PC-3 (cell line): ENCODE measurements around the gene PLSCR1. TPM values are rescaled to one million over a fixed set of nuclear protein-coding genes. Genes with fewer than 3 reads are reported as not detected.

ENCODE experiments used
- ATAC-seq: fragments of 200-7000 bp; cut with Tn5 transposase; 2 replicates; pipeline ENCODE4 v1.9.1; 2020; ENCODE audit warnings: mild to moderate bottlenecking, moderate library complexity
- BruUV-seq: library from RNA; stranded (reverse); fragments of 400-500 nt; replicated peaks from 2 replicates; lab custom pipeline; 2021; lab: Mats Ljungman, UMichigan
- CTCF ChIA-PET: fragments of 300-600 bp; sonication (Branson Sonifier 250); formaldehyde crosslinking; loops from one replicate; lab custom pipeline; 2022; ENCODE audit warnings: antibody characterized with exemption; lab: Charles Lee
- POLR2A ChIA-PET: fragments of 300-600 bp; sonication (Branson Sonifier 250); formaldehyde crosslinking; loops from one replicate; lab custom pipeline; 2022; ENCODE audit warnings: antibody characterized with exemption; ENCODE audit not compliant: unreplicated experiment; lab: Charles Lee
- DNase-seq: peaks from one replicate; pipeline ENCODE4 v3.0.0-alpha.2; 2015
- H2AFZ ChIP-seq: fragments of 300-600 bp; sonication (generic); 2 replicates; pipeline ENCODE4 v1.6.0; 2016; ENCODE audit warnings: antibody characterized with exemption, low read length
- H3F3A ChIP-seq: fragments of 300-600 bp; sonication (generic); one replicate; pipeline ENCODE4 v1.6.0; 2017; ENCODE audit warnings: antibody characterized with exemption, low read length, control low read depth, mild to moderate bottlenecking; ENCODE audit not compliant: unreplicated experiment
- H3K27ac ChIP-seq: fragments of 300-600 bp; sonication (generic); 2 replicates; pipeline ENCODE4 v1.5.1; 2016; ENCODE audit warnings: mild to moderate bottlenecking, low read length
- H3K27me3 ChIP-seq: fragments of 300-600 bp; sonication (generic); 2 replicates; pipeline ENCODE4 v1.6.1; 2016; ENCODE audit warnings: low read length, mixed read lengths
- H3K36me3 ChIP-seq: fragments of 300-600 bp; sonication (generic); 2 replicates; pipeline ENCODE4 v1.6.1; 2016; ENCODE audit warnings: low read depth, mixed run types, low read length, mixed read lengths
- H3K4me1 ChIP-seq: fragments of 300-600 bp; sonication (generic); 2 replicates; pipeline ENCODE4 v1.5.1; 2016; ENCODE audit warnings: low read length; ENCODE audit not compliant: insufficient read depth
- H3K4me2 ChIP-seq: fragments of 300-600 bp; sonication (generic); 2 replicates; pipeline ENCODE4 v1.6.0; 2016; ENCODE audit warnings: low read length
- H3K4me3 ChIP-seq: fragments of 300-600 bp; sonication (generic); 2 replicates; pipeline ENCODE4 v1.5.1; 2016; ENCODE audit warnings: mild to moderate bottlenecking, low read length, mixed read lengths
- H3K79me2 ChIP-seq: fragments of 300-600 bp; sonication (generic); 2 replicates; pipeline ENCODE4 v1.6.1; 2017; ENCODE audit warnings: low read length, mixed read lengths
- H3K9ac ChIP-seq: fragments of 300-600 bp; sonication (generic); 2 replicates; pipeline ENCODE4 v1.6.0; 2016; ENCODE audit warnings: mild to moderate bottlenecking, low read length
- H3K9me2 ChIP-seq: fragments of 300-600 bp; sonication (generic); replicated peaks from 2 replicates; pipeline ENCODE4 v1.6.1; 2016; ENCODE audit warnings: mixed run types, low read length, mixed read lengths
- H3K9me3 ChIP-seq: fragments of 300-600 bp; sonication (generic); 2 replicates; pipeline ENCODE4 v1.6.1; 2016; ENCODE audit warnings: low read length, mixed read lengths
- H4K20me1 ChIP-seq: fragments of 300-600 bp; sonication (generic); 2 replicates; pipeline ENCODE4 v1.6.1; 2016; ENCODE audit warnings: low read length, mixed read lengths
- CTCF ChIP-seq: fragments of 300-600 bp; sonication (generic); conservative IDR thresholded peaks from 2 replicates; pipeline ENCODE4 v1.5.1; 2017; ENCODE audit warnings: antibody characterized with exemption, low read depth, mild to moderate bottlenecking, low read length
- EZH2 ChIP-seq: fragments of 300-600 bp; sonication (generic); IDR thresholded peaks from one replicate; pipeline ENCODE4 v1.6.1; 2017; ENCODE audit warnings: antibody characterized with exemption, mild to moderate bottlenecking, low read length; ENCODE audit not compliant: unreplicated experiment
- EZH2phosphoT487 ChIP-seq: fragments of 300-600 bp; sonication (generic); IDR thresholded peaks from 2 replicates; pipeline ENCODE4 v1.6.1; 2018; ENCODE audit warnings: mild to moderate bottlenecking, antibody characterized with exemption, low read length, borderline replicate concordance
- intact Hi-C: fragments of 100-400 bp; cut with micrococcal nuclease; formaldehyde crosslinking; loops from 2 replicates; pipeline ENCODE4 v1.9.0; 2023
- total RNA-seq: library from RNA; depleted of rRNA; stranded (reverse); fragments of >200 nt; gene quantifications from 2 replicates; pipeline ENCODE4 v1.2.3, GENCODE V29; 2014

Gene PLSCR1
- total RNA-seq, 1 experiment from 2014 or later = 48.8 TPM

- TF ChIP-seq EZH2 (no peak), EZH2phosphoT487 (no peak), CTCF (no peak)
- ATAC-seq = no peak
- Histone ChIP-seq H3K9me3 (no peaks in the 10 kb centered on the region), H3K9me2 (no peaks in the 10 kb centered on the region), H3F3A (no peaks in the 10 kb centered on the region), H4K20me1 (no peaks in the 10 kb centered on the region), H3K27ac (no peak overlapping the region), H3K79me2 (no peaks in the 10 kb centered on the region), H3K9ac (no peak overlapping the region), H3K4me2 (no peak overlapping the region), H3K36me3 (peaks cover 11% of the 10 kb centered on the region; the same call in 1 of the 2 replicates), H2AFZ (no peak overlapping the region), H3K4me3 (no peak overlapping the region), H3K4me1 (peaks cover 6% of the 10 kb centered on the region; the same call in 1 of the 2 replicates), H3K27me3 (no peaks in the 10 kb centered on the region)
- intact Hi-C loops = no loop called here
- POLR2A ChIA-PET = no interaction called here
- CTCF ChIA-PET = no interaction called here
- DNase-seq = no peak
- BruUV-seq = no TSS peak
These were observed 23.0 kb downstream of the PLSCR1 start for GRCh38 chr3:146521394-146521793.

GRCh38 chr3:146519810-146520209 is 24.6 kb downstream of the PLSCR1 start:
- TF ChIP-seq EZH2 = no peak
- no peak for TF ChIP-seq EZH2phosphoT487
- no peak for TF ChIP-seq CTCF

GRCh38 chr3:146517684-146518435 is 26.5 kb downstream of the PLSCR1 start:
- ATAC-seq = peak; percentile 24; the same call in 1 of the 2 replicates
- BruUV-seq = no TSS peak
- no peak overlapping the region for H3K4me2 ChIP-seq
- DNase-seq = no peak
- H3F3A ChIP-seq = no peaks in the 10 kb centered on the region
- H3K27ac ChIP-seq = no peak overlapping the region
- no peak overlapping the region for H2AFZ ChIP-seq
- no peak overlapping the region for H3K9ac ChIP-seq
- H3K9me2 ChIP-seq = no peaks in the 10 kb centered on the region
- no peaks in the 10 kb centered on the region for H3K9me3 ChIP-seq
- H3K4me1 ChIP-seq = no peaks in the 10 kb centered on the region
- no peak overlapping the region for H3K4me3 ChIP-seq
- TF ChIP-seq CTCF (no peak), EZH2 (no peak), EZH2phosphoT487 (no peak)
- H3K79me2 ChIP-seq = no peaks in the 10 kb centered on the region
- ChIA-PET CTCF (no interaction called here), POLR2A (interaction anchor here (0.7 kb wide), 2 partner anchors 356 to 379 kb away, joined by 3 read pairs; no protein-coding TSS in a partner anchor)
- peaks cover 8% of the 10 kb centered on the region; the same call in 1 of the 2 replicates for H3K36me3 ChIP-seq
- intact Hi-C loops = no loop called here
- H3K27me3 ChIP-seq = no peaks in the 10 kb centered on the region
- no peaks in the 10 kb centered on the region for H4K20me1 ChIP-seq

More at GRCh38 chr3:146519810-146520209, 24.6 kb downstream of the PLSCR1 start:
- BruUV-seq = no TSS peak
- Histone ChIP-seq H3K27ac (no peak overlapping the region), H3K9ac (no peak overlapping the region), H4K20me1 (no peaks in the 10 kb centered on the region), H3K4me2 (no peak overlapping the region), H2AFZ (no peak overlapping the region), H3K9me3 (no peaks in the 10 kb centered on the region), H3K79me2 (no peaks in the 10 kb centered on the region), H3K4me3 (no peak overlapping the region), H3F3A (no peaks in the 10 kb centered on the region), H3K36me3 (peaks cover 12% of the 10 kb centered on the region; the same call in 1 of the 2 replicates), H3K4me1 (peaks cover 2% of the 10 kb centered on the region; the same call in 1 of the 2 replicates), H3K9me2 (no peaks in the 10 kb centered on the region), H3K27me3 (no peaks in the 10 kb centered on the region)
- ChIA-PET CTCF (no interaction called here), POLR2A (no interaction called here)
- intact Hi-C loops = no loop called here
- ATAC-seq = no peak
- no peak for DNase-seq
